Type B pancreatic cell (in vitro differentiated cells): Measurements from ENCODE around the gene WBP2NL. TPM values are rescaled to one million over a fixed set of nuclear protein-coding genes. Genes with fewer than 3 reads are reported as not detected.

Experiments
- DNase-seq: peaks from one replicate; pipeline ENCODE4 v3.0.0; 2021; ENCODE audit warnings: mixed read lengths; ENCODE audit not compliant: unreplicated experiment; ENCODE audit errors: extremely low spot score
- H3K27ac Mint-ChIP-seq: 2 replicates; pipeline ENCODE4 v1.8.0; 2021; ENCODE audit warnings: mild to moderate bottlenecking, mixed read lengths
- H3K27me3 Mint-ChIP-seq: 2 replicates; pipeline ENCODE4 v1.8.0; 2021; ENCODE audit warnings: mixed read lengths
- H3K36me3 Mint-ChIP-seq: 2 replicates; pipeline ENCODE4 v1.8.0; 2021; ENCODE audit warnings: mixed read lengths
- H3K4me1 Mint-ChIP-seq: one replicate; pipeline ENCODE4 v1.8.0; 2021; ENCODE audit warnings: mixed read lengths; ENCODE audit not compliant: unreplicated experiment
- H3K4me3 Mint-ChIP-seq: 2 replicates; pipeline ENCODE4 v1.8.0; 2021; ENCODE audit warnings: mild to moderate bottlenecking, mixed read lengths
- H3K9me3 Mint-ChIP-seq: 2 replicates; pipeline ENCODE4 v1.8.0; 2021; ENCODE audit warnings: mixed read lengths
- total RNA-seq: library from RNA; stranded (reverse); gene quantifications from 2 replicates; pipeline ENCODE4 v1.2.1, GENCODE V29; 2021; ENCODE audit warnings: low replicate concordance
- TF ChIP-seq, protein P1 (sequence below): fragments of 200-600 bp; sonication (generic); conservative IDR thresholded peaks from 2 replicates; pipeline ENCODE4 v1.5.0; 2021; ENCODE audit warnings: antibody characterized with exemption, mild to moderate bottlenecking

The WBP2NL gene
- total RNA-seq, 1 donor from 2014 or later: not detected

DNA sequence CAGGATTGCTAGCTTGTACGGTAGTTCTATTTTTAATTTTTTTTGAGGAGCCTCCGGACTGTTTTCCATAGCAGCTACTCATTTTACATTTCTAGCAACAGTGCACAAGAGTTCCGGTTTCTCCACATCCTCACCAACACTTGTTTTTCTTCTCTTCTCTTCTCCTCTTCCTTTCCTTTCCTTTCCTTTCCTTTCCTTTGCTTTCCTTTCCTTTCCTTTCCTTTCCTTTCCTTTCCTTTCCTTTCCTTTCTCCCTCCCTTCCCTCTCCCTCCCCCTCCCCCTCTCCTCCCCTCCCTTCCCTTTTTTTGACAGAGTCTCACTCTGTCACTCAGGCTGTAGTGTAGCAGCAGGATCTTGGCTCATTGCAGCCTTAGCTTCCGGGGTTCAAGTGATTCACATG is 9.3 kb downstream of the WBP2NL start:
- Mint-ChIP-seq H3K4me3 (no peak overlapping the region), H3K27ac (no peak overlapping the region), H3K36me3 (no peaks in the 10 kb centered on the region), H3K27me3 (peaks cover 7% of the 10 kb centered on the region), H3K4me1 (no peaks in the 10 kb centered on the region), H3K9me3 (peaks cover 6% of the 10 kb centered on the region)
- TF ChIP-seq, protein P1, sequence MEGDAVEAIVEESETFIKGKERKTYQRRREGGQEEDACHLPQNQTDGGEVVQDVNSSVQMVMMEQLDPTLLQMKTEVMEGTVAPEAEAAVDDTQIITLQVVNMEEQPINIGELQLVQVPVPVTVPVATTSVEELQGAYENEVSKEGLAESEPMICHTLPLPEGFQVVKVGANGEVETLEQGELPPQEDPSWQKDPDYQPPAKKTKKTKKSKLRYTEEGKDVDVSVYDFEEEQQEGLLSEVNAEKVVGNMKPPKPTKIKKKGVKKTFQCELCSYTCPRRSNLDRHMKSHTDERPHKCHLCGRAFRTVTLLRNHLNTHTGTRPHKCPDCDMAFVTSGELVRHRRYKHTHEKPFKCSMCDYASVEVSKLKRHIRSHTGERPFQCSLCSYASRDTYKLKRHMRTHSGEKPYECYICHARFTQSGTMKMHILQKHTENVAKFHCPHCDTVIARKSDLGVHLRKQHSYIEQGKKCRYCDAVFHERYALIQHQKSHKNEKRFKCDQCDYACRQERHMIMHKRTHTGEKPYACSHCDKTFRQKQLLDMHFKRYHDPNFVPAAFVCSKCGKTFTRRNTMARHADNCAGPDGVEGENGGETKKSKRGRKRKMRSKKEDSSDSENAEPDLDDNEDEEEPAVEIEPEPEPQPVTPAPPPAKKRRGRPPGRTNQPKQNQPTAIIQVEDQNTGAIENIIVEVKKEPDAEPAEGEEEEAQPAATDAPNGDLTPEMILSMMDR: no peak
- DNase-seq: no peak

DNA sequence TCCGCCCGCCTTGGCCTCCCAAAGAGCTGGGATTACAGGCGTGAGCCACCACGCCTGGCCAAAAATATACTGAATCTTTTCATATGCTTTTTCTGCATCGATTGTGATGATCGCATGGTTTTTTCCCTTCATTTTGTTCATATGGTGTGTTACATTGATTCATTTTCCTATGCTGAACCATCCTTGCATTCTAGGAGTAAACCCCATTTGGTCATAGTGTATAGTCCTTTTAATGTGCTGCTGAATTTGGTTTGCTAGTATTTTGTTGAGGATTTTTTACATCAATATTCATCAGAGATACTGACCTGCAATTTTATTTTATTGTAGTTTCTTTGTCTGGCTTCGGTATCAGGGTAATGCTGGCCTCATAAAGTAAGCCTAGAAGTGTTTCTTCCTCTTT is 12.2 kb downstream of the WBP2NL start:
- no peaks in the 10 kb centered on the region for H3K4me1 Mint-ChIP-seq
- peak; percentile 1 for DNase-seq
- peaks cover 6% of the 10 kb centered on the region for H3K9me3 Mint-ChIP-seq
- H3K27ac Mint-ChIP-seq: no peak overlapping the region
- H3K36me3 Mint-ChIP-seq: no peaks in the 10 kb centered on the region
- peaks cover 9% of the 10 kb centered on the region for H3K27me3 Mint-ChIP-seq
- H3K4me3 Mint-ChIP-seq: no peak overlapping the region
- TF ChIP-seq, protein P1: no peak

DNA sequence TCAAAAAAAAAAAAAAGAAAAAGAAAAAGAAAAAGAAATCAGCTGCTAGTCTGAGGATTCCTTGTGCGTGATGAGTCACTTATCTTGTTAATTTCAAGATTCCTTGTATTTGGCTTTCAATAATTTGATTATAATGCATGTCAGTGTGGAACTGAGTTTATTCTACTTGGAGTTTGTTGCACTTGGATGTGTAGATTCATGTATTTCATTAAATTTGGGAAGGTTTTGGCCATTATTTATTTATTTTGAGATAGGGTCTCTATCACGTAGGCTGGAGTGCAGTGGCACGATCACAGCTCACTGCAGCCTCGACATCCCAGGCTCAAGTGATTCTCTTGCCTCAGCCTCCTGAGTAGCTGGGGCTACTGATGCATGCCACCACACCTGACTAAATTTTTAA is 14.8 kb downstream of the WBP2NL start:
- Mint-ChIP-seq H3K4me1 (no peaks in the 10 kb centered on the region), H3K27me3 (peaks cover 12% of the 10 kb centered on the region), H3K9me3 (peaks cover 6% of the 10 kb centered on the region), H3K27ac (no peak overlapping the region), H3K36me3 (no peaks in the 10 kb centered on the region), H3K4me3 (no peak overlapping the region)
- no peak for DNase-seq
- TF ChIP-seq, protein P1: no peak

DNA sequence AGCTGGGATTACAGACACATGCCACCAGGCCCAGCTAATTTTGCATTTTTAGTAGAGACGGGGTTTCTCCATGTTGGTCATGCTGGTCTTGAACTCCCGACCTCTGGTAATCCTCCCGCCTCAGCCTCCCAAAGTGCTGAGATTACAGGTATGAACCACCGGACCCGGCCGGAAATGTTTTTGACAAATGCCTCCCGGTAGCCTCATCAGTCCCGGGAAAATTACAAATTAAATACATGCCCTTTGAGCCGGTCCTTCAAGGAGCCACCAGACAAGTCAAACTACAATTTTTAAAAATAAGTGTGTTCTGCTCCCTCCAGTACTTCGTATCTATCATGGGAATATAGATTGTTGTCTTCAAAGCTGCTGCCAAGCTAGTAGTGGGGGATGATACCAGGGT is 17.5 kb downstream of the WBP2NL start:
- Mint-ChIP-seq H3K27ac (no peak overlapping the region), H3K9me3 (no peaks in the 10 kb centered on the region), H3K4me3 (no peak overlapping the region), H3K36me3 (no peaks in the 10 kb centered on the region), H3K4me1 (no peaks in the 10 kb centered on the region), H3K27me3 (peaks cover 19% of the 10 kb centered on the region)
- no peak for DNase-seq
- TF ChIP-seq, protein P1: no peak

DNA sequence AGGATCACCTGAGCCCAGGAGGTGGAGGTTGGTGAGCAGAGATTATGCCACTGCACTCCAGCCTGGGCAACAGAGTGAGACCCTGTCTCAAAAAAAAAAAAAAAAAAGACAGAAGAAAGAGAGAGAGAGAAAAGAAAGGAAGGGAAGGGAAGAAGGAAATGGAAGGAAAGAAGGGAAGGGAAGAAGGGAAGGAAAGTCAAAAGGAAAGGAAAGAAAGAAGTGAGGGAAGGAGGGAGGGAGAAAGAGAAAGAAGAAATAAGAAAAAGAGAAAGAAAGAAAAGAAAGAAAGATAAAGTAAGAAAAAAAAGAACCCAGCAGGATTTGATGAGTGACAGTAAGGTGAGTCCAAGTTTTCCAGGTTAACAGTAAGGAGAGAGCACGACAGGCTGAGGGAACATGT is 19.6 kb downstream of the WBP2NL start:
- Mint-ChIP-seq H3K4me1 (peaks cover 5% of the 10 kb centered on the region), H3K9me3 (peaks cover 4% of the 10 kb centered on the region), H3K4me3 (no peak overlapping the region), H3K27me3 (peaks cover 19% of the 10 kb centered on the region), H3K36me3 (no peaks in the 10 kb centered on the region), H3K27ac (no peak overlapping the region)
- TF ChIP-seq, protein P1: no peak
- DNase-seq: no peak

DNA sequence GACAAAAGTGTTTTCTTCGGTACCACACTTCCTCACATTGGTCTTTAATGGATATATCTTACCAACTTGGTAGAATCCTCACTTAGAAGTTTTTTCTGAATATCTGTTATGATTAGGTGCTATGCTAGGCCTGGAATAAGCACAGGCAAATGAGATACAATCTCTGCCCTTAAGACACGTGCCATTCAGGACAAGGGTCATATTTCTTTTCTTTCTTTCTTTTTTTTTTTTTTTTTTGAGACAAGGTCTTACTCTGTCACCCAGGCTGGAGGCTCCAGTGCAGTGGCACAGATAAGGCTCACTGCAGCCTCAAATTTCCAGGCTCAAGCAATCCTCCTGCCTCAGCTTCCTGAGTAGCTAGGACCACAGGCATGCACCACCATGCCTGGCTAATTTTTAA is 23.0 kb downstream of the WBP2NL start:
- H3K36me3 Mint-ChIP-seq: no peaks in the 10 kb centered on the region
- H3K27me3 Mint-ChIP-seq: peaks cover 12% of the 10 kb centered on the region
- H3K27ac Mint-ChIP-seq: no peak overlapping the region
- peaks cover 4% of the 10 kb centered on the region for H3K9me3 Mint-ChIP-seq
- H3K4me1 Mint-ChIP-seq: peaks cover 5% of the 10 kb centered on the region
- no peak for DNase-seq
- TF ChIP-seq, protein P1: no peak
- H3K4me3 Mint-ChIP-seq: no peak overlapping the region
